NCI-H1092 (cell line): ENCODE measurements around the gene RLN1.
"Not testable (repeated sequence)": the region's sequence is repeated elsewhere in the genome, so short reads cannot be mapped to it uniquely, and the experiment has no call there.

Experiments
- DNase-seq: peaks from one replicate; lab custom pipeline; 2025; lab: John Stamatoyannopoulos, UW

RLN1 gene

DNA sequence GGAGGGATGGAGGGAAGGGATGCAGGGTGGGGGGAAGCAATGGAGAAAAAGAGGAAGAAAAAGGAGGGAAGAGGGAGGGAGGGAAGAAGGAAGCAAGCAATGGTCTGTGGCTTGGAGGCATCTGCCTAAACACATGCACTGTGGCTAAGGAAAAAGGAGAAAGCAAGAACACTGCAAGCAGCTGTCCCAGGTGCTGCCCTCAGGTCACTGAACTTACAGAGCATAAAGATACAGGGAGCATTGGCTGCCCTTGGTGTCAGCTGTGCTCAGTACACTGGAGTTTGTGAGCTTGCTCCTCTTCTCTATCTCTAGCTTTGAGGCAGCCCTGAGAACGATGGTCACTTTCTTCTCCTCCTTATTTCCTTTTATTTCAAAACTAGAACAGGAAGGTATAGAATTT lies 18.1 kb downstream of the RLN1 start:
- DNase-seq = not testable (repeated sequence)

DNA sequence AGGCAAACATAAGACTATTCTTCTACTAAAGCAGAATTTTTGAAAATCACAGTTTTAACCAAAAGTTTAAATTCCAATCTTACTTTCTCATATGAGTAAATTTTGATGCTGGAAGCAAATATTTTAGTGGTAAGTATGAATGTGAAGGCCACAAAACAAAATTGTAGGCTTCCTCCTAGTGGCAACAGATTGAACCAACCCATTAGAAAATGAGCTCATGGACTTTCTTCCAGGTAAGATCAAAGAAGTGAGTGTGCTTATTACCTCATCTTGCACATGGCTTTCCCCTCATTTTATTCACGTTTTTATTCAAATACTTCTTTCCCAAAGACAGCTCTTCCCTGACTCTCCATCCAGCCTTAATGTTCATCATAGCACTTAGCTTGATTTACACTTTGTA lies 18.6 kb downstream of the RLN1 start:
- DNase-seq = no peak

DNA sequence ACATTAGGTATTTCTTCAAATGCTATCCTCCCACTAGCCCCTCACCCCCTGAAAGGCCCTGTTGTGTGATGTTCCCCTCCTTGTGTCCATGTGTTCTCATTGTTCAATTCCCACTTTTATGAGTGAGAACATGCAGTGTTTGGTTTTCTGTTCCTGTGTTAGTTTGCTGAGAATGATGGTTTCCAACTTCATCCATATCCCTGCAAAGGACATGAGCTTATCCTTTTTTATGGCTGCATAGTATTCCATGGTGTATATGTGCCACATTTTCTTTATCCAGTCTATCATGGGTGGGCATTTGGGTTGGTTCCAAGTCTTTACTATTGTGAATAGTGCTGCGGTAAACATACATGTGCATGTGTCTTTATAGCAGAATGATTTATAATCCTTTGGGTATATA lies 23.3 kb downstream of the RLN1 start:
- not testable (repeated sequence) for DNase-seq

DNA sequence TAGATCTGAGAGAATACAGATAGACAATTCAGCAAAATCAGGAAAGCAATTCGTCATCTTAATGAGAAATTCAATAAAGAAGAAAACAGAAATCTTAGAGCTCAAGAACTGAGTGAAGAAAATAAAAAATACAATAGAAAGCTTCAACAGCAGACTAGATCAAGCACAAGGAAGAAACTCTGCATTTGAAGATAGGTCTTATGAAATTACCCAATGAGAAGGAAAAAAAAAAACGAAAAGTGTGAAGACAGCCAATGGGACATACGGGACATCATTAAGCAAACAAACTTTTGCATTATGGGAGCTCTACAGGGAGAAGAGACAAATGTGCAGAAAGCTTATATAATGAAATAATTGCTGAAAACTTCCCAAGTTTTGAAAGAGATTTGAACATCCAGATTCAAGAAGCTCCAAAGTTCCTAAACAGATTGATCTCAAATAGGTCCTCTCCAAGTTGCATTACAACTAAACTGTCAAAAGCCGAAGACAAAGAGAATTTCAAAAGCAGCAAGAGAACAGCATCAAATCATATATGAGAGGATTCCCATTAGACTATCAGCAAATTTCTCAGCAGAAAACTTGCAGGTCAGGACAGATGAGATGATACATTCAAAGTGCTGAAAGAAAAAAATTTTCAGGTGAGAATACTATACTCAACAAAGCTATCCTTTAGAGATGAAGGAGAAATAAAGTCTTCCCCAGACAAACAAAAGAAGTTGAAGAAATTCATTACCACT lies 24.3 kb downstream of the RLN1 start:
- DNase-seq = no peak

DNA sequence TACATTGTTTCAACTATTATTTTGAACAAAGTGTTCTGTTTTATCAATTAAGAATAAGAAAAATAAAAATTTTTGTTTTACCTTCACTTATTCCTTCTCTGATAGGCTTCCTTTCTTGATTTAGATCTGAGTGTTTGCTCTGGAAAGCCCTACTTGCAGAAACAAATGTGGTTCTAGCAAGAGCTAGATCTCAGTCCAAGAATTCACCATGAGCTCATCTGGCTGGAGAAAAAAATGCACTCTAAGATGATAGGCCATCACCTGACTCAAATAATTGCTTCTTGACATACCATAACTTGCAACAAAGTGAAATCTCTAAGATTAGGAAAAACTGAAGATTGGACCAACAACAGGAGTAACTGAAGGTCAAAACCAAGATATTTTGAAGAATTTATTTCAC lies 28.8 kb downstream of the RLN1 start:
- no peak for DNase-seq

DNA sequence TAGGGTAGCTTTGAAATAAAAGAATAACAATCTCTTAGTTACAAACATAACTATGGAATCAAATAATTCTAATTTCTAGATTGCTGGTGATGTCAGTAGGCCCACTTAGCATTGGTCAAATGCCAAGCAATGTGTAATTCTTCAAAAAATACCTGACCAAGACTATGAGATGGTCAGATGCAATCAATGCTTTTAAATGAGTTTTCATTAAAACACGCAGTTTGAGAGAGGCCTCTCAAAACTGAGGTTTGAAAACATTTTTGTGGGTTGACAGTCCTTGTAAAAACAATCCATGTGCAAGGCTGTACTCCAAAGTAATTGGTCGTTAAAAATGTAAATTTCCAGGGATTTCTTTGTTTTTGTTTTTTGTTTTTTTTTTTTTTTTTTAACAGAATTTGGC lies 33.9 kb downstream of the RLN1 start:
- no peak for DNase-seq

DNA sequence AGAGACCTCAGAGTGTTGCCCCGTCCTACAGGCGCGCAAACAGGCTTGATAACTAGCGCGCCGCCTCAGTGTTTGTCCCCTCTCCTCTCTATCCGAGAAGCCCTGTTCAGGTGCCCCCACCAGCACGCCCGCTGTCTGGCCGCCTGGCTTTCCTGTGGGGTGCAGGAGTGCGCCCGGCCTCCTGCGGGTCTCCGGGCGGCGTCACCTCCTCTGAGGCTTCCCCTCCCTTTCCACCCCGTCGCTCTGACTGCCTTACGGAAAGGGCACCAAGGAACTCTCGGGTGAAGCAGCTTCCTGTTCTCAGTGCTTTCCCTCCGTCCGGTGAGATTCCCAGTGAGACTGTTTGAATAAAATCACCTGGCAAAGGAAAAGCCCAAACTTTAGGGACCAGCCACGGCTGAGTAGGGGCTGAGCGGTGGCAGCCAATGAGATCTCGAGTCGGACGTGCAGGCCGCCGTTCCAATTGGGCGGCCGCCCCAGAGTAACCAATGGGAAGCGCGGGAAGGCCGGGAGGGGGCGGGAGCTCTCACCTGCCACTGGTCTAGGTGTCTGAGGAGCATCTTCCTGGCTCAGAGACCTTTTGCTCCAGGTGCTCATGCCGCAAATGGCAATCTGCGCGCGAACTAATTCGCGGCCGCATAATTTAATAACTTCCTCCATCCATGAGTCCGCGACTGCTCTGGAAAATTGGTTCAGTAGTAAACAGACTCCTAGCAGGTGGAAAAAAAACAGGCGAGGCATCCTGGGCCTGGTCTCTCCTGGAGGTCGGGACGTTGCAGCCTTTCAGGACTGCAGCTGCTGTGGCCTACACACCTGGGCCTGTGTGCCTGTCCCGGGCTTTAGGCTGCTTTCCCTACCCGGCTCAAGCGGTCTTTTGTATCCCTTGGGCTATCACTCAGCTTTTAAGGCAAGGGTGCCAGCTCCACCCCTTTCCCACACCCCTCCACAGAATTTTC lies 35.6 kb downstream of the RLN1 start, which contains the start of gene RLN2:
Gene RLN2, minus strand, starts transcription at position 877 of the 956 bp plus-strand sequence. Its CDS starts 136 bp downstream, at position 741.
- not testable (repeated sequence) for DNase-seq

DNA sequence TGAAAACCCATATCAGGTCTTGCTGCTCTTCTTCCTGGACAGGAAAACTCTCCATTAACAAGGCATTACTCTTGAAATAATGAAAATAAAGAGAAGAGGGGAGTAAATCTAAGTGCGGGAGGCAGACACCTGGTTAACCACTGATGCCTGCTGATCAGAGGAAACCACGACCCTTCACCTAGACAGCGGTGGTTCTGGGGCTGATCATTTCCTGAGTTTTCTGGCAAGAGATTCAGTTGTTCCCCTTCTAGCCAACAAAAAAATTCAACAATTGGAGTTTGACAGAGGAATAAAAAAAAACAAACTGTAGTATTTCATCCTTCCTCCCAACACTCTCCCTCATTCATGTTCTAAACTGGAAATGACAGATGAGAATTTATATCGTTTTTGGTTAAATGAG lies 38.1 kb downstream of the RLN1 start:
- no peak for DNase-seq

DNA sequence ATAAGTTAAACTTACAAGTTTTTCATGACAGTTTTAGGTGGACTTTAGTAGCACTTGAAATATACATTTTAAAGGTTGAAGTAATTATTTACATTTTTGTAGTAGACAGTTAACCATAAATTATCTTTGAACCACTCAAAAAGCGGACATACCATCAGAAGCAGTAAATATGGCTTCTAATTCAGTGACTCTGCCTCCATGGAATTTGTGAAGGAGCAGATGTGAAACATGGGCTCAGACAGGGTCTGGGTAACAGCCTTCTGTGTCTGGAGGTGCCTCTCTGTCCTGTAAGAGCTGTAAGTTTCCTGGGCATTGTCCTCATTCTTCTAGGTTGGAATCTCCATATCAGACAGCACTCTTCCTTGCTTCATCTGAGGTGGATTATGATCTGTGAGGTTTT lies 47.5 kb downstream of the RLN1 start:
- no peak for DNase-seq

DNA sequence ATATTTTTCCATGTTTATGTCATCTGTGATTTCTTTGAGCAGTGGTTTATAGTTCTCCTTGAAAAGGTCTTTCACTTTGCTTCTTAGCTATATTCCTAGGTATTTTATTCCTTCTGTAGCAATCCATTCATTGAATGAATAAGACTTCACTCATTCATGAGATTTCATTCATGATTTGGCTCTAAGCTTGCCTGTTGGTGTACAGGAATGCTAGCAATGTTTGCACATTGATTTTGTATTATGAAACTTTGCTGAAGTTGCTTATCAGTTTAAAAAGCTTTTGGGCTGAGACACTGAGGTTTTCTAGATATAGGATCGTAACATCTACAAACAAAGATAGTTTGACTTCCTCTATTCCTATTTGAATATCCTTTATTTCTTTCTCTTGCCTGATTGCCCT lies 51.1 kb downstream of the RLN1 start:
- no peak for DNase-seq

DNA sequence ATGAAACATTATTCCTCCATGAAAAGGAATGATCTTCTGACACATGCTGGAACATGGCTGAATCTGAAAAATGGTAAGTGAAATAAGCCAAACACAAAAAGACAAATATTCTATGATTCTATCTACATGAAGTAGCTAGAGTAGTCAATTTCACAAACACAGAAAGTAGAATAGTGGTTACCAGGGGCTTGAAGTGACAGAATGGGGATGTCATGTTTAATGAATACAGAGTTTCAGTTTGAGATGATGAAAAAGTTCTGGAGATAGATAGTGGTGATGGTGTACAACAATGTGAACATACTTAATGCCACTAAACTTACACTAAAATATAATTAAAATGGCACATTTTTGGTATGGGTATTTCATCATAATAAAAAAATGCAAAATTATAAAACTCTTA lies 53.4 kb downstream of the RLN1 start:
- DNase-seq = no peak
